ENCODE measurements around the gene ADAM17. TPM values are rescaled to one million over a fixed set of nuclear protein-coding genes. Genes with fewer than 3 reads are reported as not detected.
"Not testable (repeated sequence)": the region's sequence is repeated elsewhere in the genome, so short reads cannot be mapped to it uniquely, and the experiment has no call there.

ADAM17 gene
- total RNA-seq, 2 experiments from 2014 or later: 50.5 to 83.3 TPM

DNA sequence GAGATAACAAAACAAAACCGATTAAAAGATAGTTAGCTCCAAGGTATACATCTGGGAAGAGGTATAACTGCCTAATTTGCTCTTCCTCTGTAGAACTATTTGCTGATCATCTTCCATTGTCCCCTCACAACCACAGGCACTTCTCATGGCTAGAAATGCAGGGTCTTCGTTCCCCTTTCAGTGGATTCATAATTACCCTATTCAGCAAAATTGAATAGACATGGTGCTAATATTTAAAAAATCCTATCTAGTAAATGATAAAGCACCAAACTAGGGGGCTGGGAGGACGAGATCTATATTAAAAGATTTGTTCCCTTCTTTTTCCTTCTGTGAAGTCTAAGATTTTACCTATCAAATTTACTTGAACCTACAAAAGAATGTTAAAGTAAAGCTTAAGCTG is 30.8 kb upstream of the ADAM17 start:
- no peak overlapping the region for H2AFZ ChIP-seq (ENCODE audit: low read length)
- H3K27ac ChIP-seq (ENCODE audit: low read depth, low read length, poor library complexity, severe bottlenecking): no peak overlapping the region
- H3K9me3 ChIP-seq (ENCODE audit: low read length): no peaks in the 10 kb centered on the region
- no peaks in the 10 kb centered on the region for H3K9me2 ChIP-seq (ENCODE audit: insufficient read depth, low read length)
- ChIA-PET CTCF (ENCODE audit: unreplicated experiment) (no interaction called here), POLR2A (interaction anchor here (1.1 to 2.4 kb wide), 3 partner anchors 9 to 16 kb away, joined by 4 to 5 read pairs (median 5); no protein-coding TSS in a partner anchor)
- no peaks in the 10 kb centered on the region for H3K4me1 ChIP-seq (ENCODE audit: insufficient read depth, low read length, poor library complexity, severe bottlenecking)
- TF ChIP-seq, protein P1, sequence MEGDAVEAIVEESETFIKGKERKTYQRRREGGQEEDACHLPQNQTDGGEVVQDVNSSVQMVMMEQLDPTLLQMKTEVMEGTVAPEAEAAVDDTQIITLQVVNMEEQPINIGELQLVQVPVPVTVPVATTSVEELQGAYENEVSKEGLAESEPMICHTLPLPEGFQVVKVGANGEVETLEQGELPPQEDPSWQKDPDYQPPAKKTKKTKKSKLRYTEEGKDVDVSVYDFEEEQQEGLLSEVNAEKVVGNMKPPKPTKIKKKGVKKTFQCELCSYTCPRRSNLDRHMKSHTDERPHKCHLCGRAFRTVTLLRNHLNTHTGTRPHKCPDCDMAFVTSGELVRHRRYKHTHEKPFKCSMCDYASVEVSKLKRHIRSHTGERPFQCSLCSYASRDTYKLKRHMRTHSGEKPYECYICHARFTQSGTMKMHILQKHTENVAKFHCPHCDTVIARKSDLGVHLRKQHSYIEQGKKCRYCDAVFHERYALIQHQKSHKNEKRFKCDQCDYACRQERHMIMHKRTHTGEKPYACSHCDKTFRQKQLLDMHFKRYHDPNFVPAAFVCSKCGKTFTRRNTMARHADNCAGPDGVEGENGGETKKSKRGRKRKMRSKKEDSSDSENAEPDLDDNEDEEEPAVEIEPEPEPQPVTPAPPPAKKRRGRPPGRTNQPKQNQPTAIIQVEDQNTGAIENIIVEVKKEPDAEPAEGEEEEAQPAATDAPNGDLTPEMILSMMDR (conservative IDR thresholded peaks at IDR 0.05; ENCODE audit: low read length): no peak
- no peak for TF ChIP-seq EZH2phosphoT487 (IDR thresholded peaks at IDR 0.05; ENCODE audit: borderline replicate concordance, low read depth, low read length)
- no peak for DNase-seq (ENCODE audit: low spot score)
- no peak overlapping the region for H3K4me2 ChIP-seq (ENCODE audit: low read length)
- H4K20me1 ChIP-seq (ENCODE audit: insufficient read depth, low read length): no peaks in the 10 kb centered on the region
- H3K79me2 ChIP-seq (ENCODE audit: insufficient read depth, low read depth, low read length): peaks cover 30% of the 10 kb centered on the region; the same call in 1 of the 2 replicates
- no peak overlapping the region for H3K4me3 ChIP-seq (ENCODE audit: low read depth, low read length, poor library complexity, severe bottlenecking)
- intact Hi-C loops (cut with micrococcal nuclease; ENCODE audit: unreplicated experiment): no loop called here
- no TSS peak for BruUV-seq (replicated peaks)
- peaks cover 86% of the 10 kb centered on the region for H3K36me3 ChIP-seq (ENCODE audit: insufficient read depth, low read length)

DNA sequence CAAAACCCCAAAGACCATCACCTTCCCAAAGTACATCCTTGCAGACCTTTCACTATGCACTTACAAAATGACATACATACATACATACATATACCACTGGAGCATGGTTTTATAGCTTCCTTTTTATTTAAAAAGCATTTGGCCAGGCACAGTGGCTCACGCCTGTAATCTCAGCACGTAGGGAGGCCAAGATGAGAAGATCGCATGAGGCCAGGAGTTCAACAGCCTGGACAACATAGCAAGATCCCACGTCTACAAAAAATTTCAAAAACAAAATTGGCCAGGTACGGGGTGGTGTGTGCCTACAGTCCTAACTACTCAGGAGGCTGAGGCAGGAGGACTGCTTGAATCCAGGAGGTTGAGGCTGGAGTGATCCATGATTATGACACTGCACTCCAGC is 29.9 kb upstream of the ADAM17 start:
- Histone ChIP-seq H3K27ac (ENCODE audit: low read depth, low read length, poor library complexity, severe bottlenecking) (no peak overlapping the region), H2AFZ (ENCODE audit: low read length) (no peak overlapping the region), H3K4me3 (ENCODE audit: low read depth, low read length, poor library complexity, severe bottlenecking) (no peak overlapping the region), H3K9me2 (ENCODE audit: insufficient read depth, low read length) (no peaks in the 10 kb centered on the region), H3K79me2 (ENCODE audit: insufficient read depth, low read depth, low read length) (peaks cover 20% of the 10 kb centered on the region; the same call in 1 of the 2 replicates), H3K4me1 (ENCODE audit: insufficient read depth, low read length, poor library complexity, severe bottlenecking) (no peaks in the 10 kb centered on the region), H4K20me1 (ENCODE audit: insufficient read depth, low read length) (no peaks in the 10 kb centered on the region), H3K4me2 (ENCODE audit: low read length) (no peak overlapping the region), H3K36me3 (ENCODE audit: insufficient read depth, low read length) (peaks cover 76% of the 10 kb centered on the region), H3K9me3 (ENCODE audit: low read length) (no peaks in the 10 kb centered on the region)
- DNase-seq (ENCODE audit: low spot score): no peak
- POLR2A ChIA-PET: no interaction called here
- intact Hi-C loops (cut with micrococcal nuclease; ENCODE audit: unreplicated experiment): no loop called here
- CTCF ChIA-PET (ENCODE audit: unreplicated experiment): no interaction called here
- no peak for TF ChIP-seq EZH2phosphoT487 (IDR thresholded peaks at IDR 0.05; ENCODE audit: borderline replicate concordance, low read depth, low read length)
- TF ChIP-seq, protein P1 (conservative IDR thresholded peaks at IDR 0.05; ENCODE audit: low read length): no peak
- BruUV-seq (replicated peaks): no TSS peak

DNA sequence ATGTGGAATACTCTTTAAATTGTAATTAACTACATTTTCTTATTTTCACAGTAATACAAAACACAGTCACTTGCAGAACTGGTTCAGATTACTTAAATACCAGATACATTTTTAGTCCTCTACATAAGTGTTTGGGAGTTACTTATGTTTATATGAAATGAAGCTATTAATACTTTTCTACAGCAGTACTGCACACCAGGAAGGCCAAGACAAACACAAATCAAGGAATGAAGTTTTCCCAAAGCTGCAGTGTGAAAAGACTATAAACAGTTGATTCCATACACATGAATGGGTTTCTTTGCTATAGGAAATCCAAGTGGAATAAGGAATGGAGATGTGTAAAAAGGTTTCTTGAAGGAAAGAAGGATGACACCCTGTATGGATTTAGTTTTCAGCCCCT is 29.3 kb upstream of the ADAM17 start:
- H4K20me1 ChIP-seq (ENCODE audit: insufficient read depth, low read length); BruUV-seq (replicated peaks); H2AFZ ChIP-seq (ENCODE audit: low read length); intact Hi-C loops (cut with micrococcal nuclease; ENCODE audit: unreplicated experiment); H3K4me3 ChIP-seq (ENCODE audit: low read depth, low read length, poor library complexity, severe bottlenecking); DNase-seq (ENCODE audit: low spot score); H3K9me2 ChIP-seq (ENCODE audit: insufficient read depth, low read length); H3K27ac ChIP-seq (ENCODE audit: low read depth, low read length, poor library complexity, severe bottlenecking); H3K4me2 ChIP-seq (ENCODE audit: low read length); CTCF ChIA-PET (ENCODE audit: unreplicated experiment); H3K9me3 ChIP-seq (ENCODE audit: low read length); H3K4me1 ChIP-seq (ENCODE audit: insufficient read depth, low read length, poor library complexity, severe bottlenecking): not testable (repeated sequence)
- POLR2A ChIA-PET: interaction anchor here (0.6 kb wide), 1 partner anchor 52 kb away, joined by 3 read pairs; no protein-coding TSS in a partner anchor
- Histone ChIP-seq H3K79me2 (ENCODE audit: insufficient read depth, low read depth, low read length) (peaks cover 14% of the 10 kb centered on the region; the same call in 1 of the 2 replicates), H3K36me3 (ENCODE audit: insufficient read depth, low read length) (peaks cover 70% of the 10 kb centered on the region)

Data from OCI-LY7 (cell line).